HG02571 (cell line): ENCODE measurements around the gene PKP3.
"Not testable (repeated sequence)": the region's sequence is repeated elsewhere in the genome, so short reads cannot be mapped to it uniquely, and the experiment has no call there.

Experiments used
- ATAC-seq: cut with Tn5 transposase; IDR thresholded peaks from one replicate; pipeline ENCODE4 v1.9.1; 2021; ENCODE audit warnings: mild to moderate bottlenecking, moderate library complexity; ENCODE audit not compliant: unreplicated experiment

The PKP3 gene, protein sequence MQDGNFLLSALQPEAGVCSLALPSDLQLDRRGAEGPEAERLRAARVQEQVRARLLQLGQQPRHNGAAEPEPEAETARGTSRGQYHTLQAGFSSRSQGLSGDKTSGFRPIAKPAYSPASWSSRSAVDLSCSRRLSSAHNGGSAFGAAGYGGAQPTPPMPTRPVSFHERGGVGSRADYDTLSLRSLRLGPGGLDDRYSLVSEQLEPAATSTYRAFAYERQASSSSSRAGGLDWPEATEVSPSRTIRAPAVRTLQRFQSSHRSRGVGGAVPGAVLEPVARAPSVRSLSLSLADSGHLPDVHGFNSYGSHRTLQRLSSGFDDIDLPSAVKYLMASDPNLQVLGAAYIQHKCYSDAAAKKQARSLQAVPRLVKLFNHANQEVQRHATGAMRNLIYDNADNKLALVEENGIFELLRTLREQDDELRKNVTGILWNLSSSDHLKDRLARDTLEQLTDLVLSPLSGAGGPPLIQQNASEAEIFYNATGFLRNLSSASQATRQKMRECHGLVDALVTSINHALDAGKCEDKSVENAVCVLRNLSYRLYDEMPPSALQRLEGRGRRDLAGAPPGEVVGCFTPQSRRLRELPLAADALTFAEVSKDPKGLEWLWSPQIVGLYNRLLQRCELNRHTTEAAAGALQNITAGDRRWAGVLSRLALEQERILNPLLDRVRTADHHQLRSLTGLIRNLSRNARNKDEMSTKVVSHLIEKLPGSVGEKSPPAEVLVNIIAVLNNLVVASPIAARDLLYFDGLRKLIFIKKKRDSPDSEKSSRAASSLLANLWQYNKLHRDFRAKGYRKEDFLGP

DNA sequence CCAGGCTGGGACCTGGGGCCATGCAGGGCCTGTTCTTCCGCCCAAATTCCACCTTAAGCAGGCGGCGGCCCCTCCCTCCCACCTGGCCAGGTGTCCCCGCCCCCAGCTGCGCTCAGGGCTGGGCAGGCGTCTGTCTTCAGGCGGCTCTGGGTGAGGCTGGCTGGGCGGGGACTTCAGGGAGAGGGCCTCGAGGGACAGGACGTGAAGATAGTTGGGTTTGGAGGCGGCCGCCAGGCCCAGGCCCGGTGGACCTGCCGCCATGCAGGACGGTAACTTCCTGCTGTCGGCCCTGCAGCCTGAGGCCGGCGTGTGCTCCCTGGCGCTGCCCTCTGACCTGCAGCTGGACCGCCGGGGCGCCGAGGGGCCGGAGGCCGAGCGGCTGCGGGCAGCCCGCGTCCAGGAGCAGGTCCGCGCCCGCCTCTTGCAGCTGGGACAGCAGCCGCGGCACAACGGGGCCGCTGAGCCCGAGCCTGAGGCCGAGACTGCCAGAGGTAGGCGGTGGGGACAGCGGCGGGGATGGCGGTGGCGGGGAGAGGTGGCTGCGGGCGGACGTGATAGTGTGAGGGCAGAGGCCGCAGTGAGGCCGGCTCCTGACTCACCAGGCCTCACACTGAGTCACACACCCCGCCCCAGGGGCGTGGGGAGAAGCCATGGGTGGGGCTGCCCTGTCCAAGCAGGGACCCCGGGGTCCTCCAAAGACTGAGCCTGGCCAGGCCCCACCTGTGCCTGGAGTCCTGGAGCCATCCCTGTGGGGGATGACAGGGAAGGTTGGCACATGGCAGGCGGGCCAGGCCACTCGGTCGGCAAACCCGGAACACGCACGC, at the start of gene PKP3:
Gene PKP3, plus strand, starts transcription at position 176 of the 824 bp plus-strand sequence. Its CDS starts 84 bp downstream, at position 260.
- no peak for ATAC-seq

DNA sequence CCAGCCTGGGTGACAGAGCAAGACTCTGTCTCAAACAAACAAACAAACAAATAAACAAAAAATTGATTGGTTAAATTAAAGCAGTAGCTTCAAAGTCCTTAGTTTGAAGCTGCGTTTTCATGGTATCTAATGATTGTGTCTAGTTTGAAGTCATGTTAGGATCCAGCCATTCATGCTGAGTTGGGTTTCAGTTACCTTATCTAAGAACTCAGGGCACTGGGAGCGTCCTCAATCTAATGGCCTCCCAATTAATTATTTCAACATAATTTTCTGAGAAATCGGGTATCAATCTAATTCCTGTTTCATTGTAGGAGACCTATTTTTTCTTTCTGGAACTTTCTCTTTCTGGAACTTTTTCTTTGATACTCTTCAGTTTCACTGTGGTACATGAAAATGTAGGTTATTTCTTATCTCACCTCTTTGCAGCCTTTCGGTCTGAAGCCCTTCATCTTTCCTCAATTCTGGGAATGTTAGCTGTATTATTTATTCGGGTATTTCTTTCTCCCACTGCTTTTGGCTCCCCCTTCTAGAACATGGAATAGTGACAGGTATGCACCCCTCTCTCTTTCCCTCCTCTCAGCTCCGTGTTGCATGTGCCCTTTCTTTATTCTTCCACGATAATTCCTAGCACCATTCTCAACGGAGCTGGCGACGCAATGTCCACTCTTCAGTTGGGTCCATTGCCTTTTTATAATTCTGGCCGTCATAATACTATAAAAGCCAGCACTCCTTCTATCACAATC, 49.0 kb upstream of the PKP3 start:
- no peak for ATAC-seq

DNA sequence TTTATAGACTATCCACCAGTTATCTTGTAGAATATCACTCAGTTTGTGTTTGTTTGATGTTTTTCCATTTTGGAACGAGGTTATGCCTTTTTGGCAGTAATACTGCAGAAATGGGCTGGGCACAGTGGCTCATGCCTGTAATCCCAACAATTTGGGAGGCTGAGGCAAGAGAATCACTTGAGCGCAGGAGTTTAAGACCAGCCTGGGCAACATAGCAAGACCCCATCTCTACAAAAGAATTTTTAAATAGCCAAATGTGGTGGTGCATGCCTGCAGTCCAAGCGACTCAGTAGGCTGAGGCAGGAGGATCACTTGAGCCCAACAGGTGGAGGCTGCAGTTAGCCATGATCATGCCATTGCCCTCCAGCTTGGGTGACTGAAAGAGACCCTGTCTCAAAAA, 47.5 kb upstream of the PKP3 start:
- no peak for ATAC-seq

DNA sequence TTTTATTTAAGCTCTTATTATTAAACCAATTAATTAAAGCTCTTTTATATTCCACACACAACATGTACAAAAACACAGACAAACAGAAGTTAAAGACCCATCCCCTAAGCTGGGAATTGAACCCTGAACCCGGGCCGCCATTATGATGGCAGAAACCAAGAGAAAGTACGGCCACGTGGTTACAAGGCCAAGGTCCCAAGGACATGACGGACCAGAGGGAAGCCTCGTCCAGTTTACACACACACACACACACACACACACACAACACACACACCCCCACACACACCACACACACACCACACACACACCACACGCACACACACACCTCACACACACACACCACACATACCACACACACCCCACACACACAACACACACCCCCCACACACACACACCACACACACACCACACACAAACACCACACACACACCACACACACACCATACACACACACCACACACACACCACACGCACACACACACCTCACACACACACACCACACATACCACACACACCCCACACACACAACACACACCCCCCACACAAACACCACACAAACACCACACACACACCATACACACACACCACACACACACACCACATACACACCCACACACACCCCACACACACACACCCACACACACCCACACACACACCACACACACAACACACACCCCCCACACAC, 44.6 kb upstream of the PKP3 start:
- not testable (repeated sequence) for ATAC-seq

DNA sequence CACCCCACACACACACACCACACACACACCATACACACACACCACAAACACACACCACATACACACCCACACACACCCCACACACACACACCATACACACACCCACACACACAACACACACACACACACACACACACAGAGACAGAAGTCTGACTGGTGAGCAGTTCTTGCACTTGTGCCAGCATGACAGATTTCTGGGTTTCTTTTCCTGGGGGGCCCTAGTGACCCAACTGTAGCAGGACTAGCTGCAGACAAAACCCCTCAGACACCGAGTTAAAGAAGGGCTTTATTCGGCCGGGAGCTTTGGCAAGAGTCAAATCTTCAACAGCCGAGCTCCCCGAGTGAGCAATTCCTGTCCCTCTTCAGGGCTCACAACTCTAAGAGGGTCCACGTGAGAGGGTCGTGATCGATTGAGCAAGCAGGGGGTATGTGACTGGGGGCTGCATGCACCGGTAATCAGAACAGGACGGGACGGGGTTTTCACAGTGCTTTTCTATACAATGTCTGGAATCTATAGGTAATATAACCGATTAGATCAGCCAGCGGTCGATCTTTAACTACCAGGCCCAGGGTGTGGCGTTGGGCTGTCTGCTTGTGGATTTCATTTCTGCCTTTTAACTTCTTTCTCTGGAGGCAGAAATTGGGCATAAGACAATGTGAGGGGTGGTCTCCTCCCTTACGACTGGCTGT, 43.8 kb upstream of the PKP3 start:
- not testable (repeated sequence) for ATAC-seq

DNA sequence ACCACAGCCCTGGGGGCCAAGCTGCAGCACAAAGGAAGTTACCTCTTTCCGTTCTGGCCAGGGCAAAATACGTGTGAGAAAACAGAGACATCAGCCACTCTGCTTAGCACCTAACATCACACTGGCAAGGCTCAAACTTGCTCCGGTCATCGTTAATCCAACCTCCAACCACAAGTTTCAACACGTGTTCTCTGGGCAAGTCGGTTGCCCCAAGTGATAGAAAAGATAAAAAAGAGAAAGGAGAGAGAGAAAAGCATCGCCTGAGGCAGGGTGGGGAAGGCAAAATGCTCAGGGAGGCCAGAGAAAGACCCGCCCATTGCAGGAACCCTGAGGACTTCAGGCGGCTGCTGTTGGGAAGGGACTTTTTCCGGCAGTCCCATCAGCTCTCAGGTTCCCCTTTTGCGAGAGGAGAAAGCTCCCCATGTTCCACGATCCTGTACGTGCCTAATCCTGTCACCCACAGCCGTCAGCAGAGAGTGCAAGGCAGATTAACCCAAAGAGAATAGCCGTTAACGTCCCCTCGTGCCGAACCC, 43.2 kb upstream of the PKP3 start:
- no peak for ATAC-seq

DNA sequence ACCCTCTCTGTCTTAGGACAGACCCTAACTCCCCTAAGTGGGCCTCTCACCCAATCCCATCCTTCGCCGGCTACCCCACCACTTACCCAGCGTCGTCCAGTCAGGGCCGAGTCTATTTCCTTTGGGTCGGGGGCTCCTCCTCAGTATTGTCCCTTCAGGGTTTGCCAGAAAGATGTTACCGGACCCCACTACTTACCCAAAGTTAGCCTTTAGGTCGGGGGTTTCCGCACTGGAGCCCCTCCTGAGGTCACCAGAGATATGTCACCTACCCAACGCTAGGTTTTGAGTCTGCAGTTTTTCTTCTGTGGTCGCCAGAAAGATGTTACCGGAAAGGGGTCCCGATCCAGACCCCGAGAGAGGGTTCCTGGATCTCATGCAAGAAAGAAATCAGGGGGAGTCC, 42.6 kb upstream of the PKP3 start:
- no peak for ATAC-seq

DNA sequence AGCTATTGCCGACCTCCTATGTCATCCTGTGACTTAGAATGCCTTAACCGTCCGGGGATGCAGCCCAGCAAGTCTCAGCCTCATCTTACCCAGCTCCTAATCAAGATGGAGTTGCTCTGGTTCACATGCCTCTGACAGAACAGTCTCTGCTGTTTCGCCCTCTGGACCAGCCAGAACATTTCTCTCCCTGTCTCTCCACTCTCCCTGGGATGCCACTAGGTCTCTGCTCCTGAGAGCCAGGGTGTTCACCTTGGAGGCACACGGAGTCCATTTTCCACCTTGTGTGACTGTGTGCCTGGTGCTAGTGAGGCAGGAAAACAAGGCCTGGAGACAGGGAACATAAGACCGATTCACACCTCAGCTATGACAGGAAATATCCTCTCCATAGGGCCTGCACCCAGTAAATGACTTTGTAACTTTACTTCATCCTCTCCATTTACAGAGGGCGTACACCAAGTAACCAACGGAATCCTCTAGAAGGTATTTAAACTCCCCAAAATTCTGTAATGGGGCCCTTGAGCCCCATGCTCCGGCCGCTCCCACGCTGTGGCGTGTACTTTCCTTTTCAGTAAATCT, 41.5 kb upstream of the PKP3 start:
- ATAC-seq = no peak

DNA sequence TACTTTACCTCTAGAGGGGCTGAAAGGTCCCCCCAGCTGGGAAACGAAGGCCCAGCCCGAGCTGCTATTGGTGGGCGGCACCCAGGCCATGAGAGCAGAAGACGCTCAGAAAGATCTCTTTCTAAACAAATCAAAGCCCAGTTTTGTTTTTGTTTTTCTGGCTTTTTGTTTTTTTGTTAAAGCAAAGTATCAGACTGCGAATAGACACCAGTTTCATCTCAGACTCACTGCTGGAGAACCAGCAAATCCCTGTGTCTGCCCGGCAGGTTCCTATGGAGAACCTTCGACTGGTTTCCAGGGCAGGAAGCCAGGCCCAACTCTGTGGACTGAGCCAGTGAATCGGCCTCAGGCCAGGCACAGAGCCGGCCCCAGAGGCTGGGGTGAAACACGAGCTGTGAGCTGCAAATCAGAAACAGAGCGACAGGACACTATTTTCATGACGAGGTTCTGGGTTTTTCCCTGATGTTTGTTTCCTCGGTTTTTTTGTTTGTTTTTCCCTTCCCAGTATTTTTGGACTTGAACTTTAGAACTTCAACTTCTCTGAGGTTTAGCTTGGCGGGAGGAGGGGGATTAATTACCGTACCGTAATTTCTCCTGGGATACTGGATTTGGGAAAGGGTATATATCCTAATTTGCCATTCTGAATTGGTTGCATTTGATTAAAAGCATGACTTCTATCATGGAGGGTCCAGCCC, 40.7 kb upstream of the PKP3 start:
- no peak for ATAC-seq

DNA sequence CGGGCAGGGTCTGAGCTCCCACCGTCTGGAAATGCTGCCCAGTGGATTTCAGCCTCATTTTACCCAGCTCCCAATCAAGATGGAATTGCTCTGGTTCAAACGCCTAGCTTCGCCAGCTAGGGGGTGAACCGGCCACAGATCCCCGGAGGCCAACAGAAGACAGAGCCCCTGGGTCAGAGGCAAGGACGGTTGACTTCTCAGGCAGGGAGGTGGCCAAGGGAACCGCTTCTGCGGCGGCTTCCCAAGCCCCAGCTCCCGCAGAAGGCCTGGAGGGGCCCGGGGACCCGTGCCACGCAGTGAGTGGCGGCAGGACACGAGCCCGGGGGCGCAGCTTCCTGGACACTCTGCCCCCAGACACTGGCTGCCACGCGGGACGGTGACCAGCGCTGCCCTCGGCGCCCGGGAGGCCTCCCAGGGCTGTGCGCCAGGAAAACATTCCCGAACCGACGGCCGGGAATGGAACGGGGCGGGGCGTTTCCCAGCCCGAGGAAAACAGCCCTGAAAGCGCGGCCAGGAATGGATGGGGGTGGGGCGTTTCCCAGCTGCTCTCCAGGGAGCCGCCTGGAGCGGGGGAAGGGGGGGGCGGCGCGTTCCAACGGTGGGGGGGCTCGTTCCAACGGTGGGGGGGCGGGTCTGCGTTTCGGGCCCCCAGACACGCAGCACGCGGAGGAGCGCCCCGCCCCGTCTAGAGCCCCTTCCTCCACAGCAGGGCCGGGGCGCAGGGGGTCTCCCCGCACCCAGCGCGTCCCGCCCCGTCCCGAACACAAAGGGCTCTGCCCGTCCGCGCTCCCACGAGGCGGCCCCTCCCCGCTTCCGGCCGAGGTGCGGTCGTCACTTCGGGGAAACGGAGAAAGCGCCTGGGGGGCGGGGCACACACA, 38.2 kb upstream of the PKP3 start:
- ATAC-seq = no peak

DNA sequence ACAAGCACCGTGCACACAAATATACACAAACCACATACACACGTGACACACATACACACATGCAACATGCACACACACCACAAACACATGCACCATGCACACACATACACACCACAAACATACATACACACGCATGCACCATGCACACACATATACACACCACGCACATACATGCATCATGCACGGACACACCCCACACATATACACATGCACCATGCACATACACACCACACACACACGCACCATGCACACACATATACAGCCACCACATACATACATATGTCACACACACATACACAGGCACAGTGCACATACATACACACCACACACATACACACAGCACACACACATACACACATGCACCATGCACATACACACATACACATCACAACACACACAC, 37.4 kb upstream of the PKP3 start:
- ATAC-seq = no peak

DNA sequence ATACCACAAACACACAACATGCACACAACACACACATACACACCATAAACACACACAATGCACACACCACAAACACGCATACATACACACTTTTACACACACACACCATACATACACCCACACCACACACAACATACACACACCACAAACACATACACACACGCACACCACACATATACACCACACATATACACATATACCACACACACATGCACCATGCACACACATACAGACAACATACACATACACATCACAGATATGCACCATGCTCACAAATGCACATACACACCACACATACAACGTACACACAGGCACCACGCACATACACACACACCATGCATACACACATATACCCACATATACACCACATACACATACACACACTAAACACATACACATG, 36.4 kb upstream of the PKP3 start:
- ATAC-seq = no peak

DNA sequence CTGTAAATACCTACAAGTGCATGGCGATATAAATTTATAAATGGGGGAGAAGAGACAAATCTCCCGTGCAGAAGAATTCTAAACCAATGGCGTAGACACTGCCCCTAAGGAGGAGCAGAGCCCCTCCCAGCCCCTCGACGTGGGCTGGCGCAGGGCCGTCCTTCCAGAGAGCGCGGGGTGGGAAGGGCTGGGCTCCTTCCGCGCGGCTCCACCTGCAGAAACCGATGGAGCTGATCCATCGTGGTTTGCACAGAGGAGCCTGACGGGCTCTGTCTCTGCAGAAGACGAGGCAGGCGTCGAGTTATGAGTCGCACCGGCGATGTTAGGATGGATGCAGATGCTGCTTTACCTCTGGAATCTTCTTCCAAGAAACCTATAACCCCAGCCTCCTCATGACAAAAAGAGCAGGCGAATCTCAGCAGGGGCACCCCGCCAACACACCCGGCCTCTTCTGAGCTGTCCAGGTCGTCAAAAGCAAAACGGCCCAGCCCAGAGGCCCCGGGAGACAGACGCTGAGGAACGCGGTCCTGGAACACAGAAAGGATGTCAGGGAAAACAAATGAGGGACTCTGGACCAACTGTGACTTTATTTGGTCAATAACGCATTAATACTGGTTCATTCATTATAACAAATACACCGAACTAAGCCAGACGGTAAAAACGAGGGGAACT, 35.7 kb upstream of the PKP3 start:
- no peak for ATAC-seq

DNA sequence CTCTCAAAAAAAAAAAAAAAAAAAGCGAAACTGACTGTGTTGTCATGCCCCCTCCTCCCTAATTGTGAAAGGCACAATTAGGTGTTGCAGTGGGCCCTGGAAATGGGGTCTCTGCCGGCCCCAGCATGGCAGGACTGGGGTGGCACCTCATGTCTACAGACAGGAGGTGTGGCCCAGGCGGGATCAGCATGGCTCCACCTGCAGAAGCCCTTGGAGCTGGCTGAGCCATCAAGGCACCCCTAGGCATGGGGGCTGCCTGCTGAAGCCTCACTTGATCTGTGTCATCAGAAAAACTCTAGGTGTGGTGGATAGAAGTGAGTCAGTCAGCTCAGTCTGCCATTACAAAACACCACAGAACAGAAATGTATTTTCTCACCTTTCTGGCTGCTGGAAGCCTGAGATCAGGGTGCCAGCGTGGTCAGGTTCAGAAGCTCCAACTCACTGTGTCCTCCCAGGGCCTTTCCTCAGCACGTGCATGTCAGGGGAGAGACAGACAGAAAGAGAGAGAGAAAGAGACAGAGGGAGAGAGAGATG, 34.8 kb upstream of the PKP3 start:
- no peak for ATAC-seq

DNA sequence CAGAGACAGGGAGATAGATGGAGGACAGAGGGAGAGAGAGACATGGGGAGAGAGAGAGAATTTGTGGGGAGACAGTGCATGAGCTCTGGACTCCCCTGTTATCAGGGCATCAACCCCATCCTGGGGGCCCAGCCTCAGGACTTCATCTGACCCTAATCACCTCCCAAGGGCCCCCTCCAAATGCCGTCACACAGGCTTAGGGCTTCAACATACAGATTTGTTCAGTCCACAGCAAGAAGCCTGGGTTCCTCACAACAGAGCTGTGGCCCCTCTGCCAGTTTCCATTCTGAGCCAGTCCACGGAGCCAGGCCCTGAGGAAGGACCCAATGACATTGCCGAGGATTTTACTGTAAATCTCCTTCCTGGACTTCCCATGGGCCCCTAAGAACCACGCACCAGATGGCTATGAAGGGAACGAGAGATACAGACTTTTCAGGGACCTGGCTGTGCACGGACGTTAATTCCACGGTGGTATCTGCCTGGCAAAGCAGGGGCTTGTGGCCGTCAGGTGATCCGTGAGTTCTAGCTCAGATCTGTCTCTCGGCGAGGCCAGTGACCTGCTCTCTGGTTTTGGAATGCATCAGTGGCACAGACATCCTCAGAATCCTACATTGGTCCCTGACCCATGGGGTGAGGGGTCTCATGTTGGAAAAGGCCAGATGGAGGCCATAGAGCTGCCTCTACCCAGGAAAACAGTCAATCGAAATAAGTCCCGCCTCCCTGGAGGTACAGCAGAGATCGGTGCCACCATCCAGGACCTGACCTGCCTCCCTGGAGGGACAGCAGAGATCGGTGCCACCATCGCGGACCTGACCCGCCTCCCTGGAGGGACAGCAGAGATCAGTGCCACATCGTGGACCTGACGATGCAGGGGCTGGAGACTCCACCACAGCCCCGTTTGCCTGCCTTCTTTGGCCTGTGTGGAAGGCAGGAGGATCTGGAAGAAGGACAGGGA, 33.4 kb upstream of the PKP3 start:
- ATAC-seq = no peak
